Nephron progenitor cell (in vitro differentiated cells): ENCODE data around the gene RAB1A.

Experiments
- DNase-seq: peaks from one replicate; pipeline ENCODE4 v3.0.0; 2021
- H3K27ac Mint-ChIP-seq: 2 replicates; pipeline ENCODE4 v1.8.0; 2021; ENCODE audit warnings: mild to moderate bottlenecking, moderate library complexity, mixed read lengths
- H3K27me3 Mint-ChIP-seq: 2 replicates; pipeline ENCODE4 v1.8.0; 2021; ENCODE audit warnings: mild to moderate bottlenecking, low read depth, mixed read lengths; ENCODE audit not compliant: poor library complexity
- H3K36me3 Mint-ChIP-seq: 2 replicates; pipeline ENCODE4 v1.8.0; 2021; ENCODE audit warnings: low read depth, mixed read lengths
- H3K4me1 Mint-ChIP-seq: 2 replicates; pipeline ENCODE4 v1.8.0; 2021; ENCODE audit warnings: mixed read lengths
- H3K4me3 Mint-ChIP-seq: 2 replicates; pipeline ENCODE4 v1.8.0; 2021; ENCODE audit warnings: mild to moderate bottlenecking, moderate library complexity, mixed read lengths
- H3K9me3 Mint-ChIP-seq: 2 replicates; pipeline ENCODE4 v1.8.0; 2021; ENCODE audit warnings: mild to moderate bottlenecking, moderate library complexity, mixed read lengths
- CTCF ChIP-seq: fragments of 200-600 bp; sonication (generic); IDR thresholded peaks from 2 replicates; pipeline ENCODE4 v1.5.0; 2021; ENCODE audit warnings: antibody characterized with exemption

Gene RAB1A

GRCh38 chr2:65114921-65115320, 15.0 kb downstream of the RAB1A start:
- H3K9me3 Mint-ChIP-seq, result peaks cover 11% of the 10 kb centered on the region
- H3K27ac Mint-ChIP-seq, result no peak overlapping the region
- no peak for TF ChIP-seq CTCF
- H3K4me3 Mint-ChIP-seq, result no peak overlapping the region
- no peak for DNase-seq
- H3K36me3 Mint-ChIP-seq, result peaks cover 39% of the 10 kb centered on the region
- no peaks in the 10 kb centered on the region for H3K4me1 Mint-ChIP-seq
- no peaks in the 10 kb centered on the region for H3K27me3 Mint-ChIP-seq

- Mint-ChIP-seq H3K36me3 (peaks cover 47% of the 10 kb centered on the region), H3K27me3 (no peaks in the 10 kb centered on the region), H3K27ac (no peak overlapping the region), H3K4me1 (no peaks in the 10 kb centered on the region), H3K4me3 (no peak overlapping the region), H3K9me3 (peaks cover 11% of the 10 kb centered on the region)
- no peak for DNase-seq
- TF ChIP-seq CTCF, result no peak
These were observed 16.1 kb downstream of the RAB1A start for GRCh38 chr2:65113816-65114215.

- Mint-ChIP-seq H3K27me3 (no peaks in the 10 kb centered on the region), H3K9me3 (peaks cover 11% of the 10 kb centered on the region), H3K27ac (no peak overlapping the region), H3K36me3 (peaks cover 49% of the 10 kb centered on the region), H3K4me1 (no peaks in the 10 kb centered on the region), H3K4me3 (no peak overlapping the region)
- DNase-seq, result no peak
- no peak for TF ChIP-seq CTCF
These were observed 16.7 kb downstream of the RAB1A start for GRCh38 chr2:65113229-65113628.

- H3K27ac Mint-ChIP-seq, result no peak overlapping the region
- H3K36me3 Mint-ChIP-seq, result peaks cover 48% of the 10 kb centered on the region
- H3K27me3 Mint-ChIP-seq, result no peaks in the 10 kb centered on the region
- H3K4me1 Mint-ChIP-seq, result no peaks in the 10 kb centered on the region
- no peak for TF ChIP-seq CTCF
- H3K9me3 Mint-ChIP-seq, result peaks cover 11% of the 10 kb centered on the region
- DNase-seq, result no peak
- H3K4me3 Mint-ChIP-seq, result no peak overlapping the region
These were observed 17.3 kb downstream of the RAB1A start for GRCh38 chr2:65112633-65113032.

- Mint-ChIP-seq H3K9me3 (peaks cover 3% of the 10 kb centered on the region), H3K36me3 (peaks cover 68% of the 10 kb centered on the region), H3K4me1 (no peaks in the 10 kb centered on the region), H3K27ac (no peak overlapping the region), H3K4me3 (no peak overlapping the region), H3K27me3 (no peaks in the 10 kb centered on the region)
- no peak for TF ChIP-seq CTCF
- DNase-seq, result no peak
These were observed 21.1 kb downstream of the RAB1A start for GRCh38 chr2:65108780-65109179.

GRCh38 chr2:65107530-65107929, 22.4 kb downstream of the RAB1A start:
- TF ChIP-seq CTCF, result no peak
- Mint-ChIP-seq H3K9me3 (peaks cover 3% of the 10 kb centered on the region), H3K27me3 (no peaks in the 10 kb centered on the region), H3K4me3 (no peak overlapping the region), H3K27ac (no peak overlapping the region), H3K36me3 (peaks cover 68% of the 10 kb centered on the region), H3K4me1 (no peaks in the 10 kb centered on the region)
- no peak for DNase-seq
